H1 (cell line): Measurements from ENCODE around the gene IGFALS. TPM values are rescaled to one million over a fixed set of nuclear protein-coding genes. Genes with fewer than 3 reads are reported as not detected.

Experiments used
- CHD7 ChIP-seq: fragments of 300-600 bp; sonication (generic); IDR thresholded peaks from 2 replicates; pipeline ENCODE4 v1.7.1; 2012; ENCODE audit warnings: low read length, moderate library complexity, mild to moderate bottlenecking, inconsistent platforms; ENCODE audit not compliant: insufficient replicate concordance
- EGR1 ChIP-seq: IDR thresholded peaks from 2 replicates; pipeline ENCODE4 v1.6.1; 2011; ENCODE audit warnings: low read depth, low read length, borderline replicate concordance
- JUN ChIP-seq: IDR thresholded peaks from 2 replicates; pipeline ENCODE4 v1.6.1; 2011; ENCODE audit warnings: low read depth, mild to moderate bottlenecking, improper control_type of control experiment, low read length
- JUND ChIP-seq: IDR thresholded peaks from 2 replicates; pipeline ENCODE4 v1.6.1; 2011; ENCODE audit warnings: mild to moderate bottlenecking, improper control_type of control experiment, low read length
- NANOG ChIP-seq: IDR thresholded peaks from 2 replicates; pipeline ENCODE4 v1.6.1; 2011; ENCODE audit warnings: low read length, low read depth, mild to moderate bottlenecking, inconsistent platforms; ENCODE audit not compliant: insufficient read depth, poor library complexity, severe bottlenecking
- POU5F1 ChIP-seq: IDR thresholded peaks from 2 replicates; pipeline ENCODE4 v1.6.1; 2011; ENCODE audit warnings: low read depth, mild to moderate bottlenecking, low read length, moderate library complexity
- RAD21 ChIP-seq, 2 experiments: IDR thresholded peaks in 1 of 2; conservative IDR thresholded peaks in 1 of 2; 2 replicates each; pipeline ENCODE4 v1.6.1; 2011; ENCODE audit warnings: low read depth in 2 of 2, low read length in 2 of 2, improper control_type of control experiment in 1 of 2, inconsistent platforms in 1 of 2, mild to moderate bottlenecking in 1 of 2, moderate library complexity in 1 of 2
- RFX5 ChIP-seq: IDR thresholded peaks from 2 replicates; pipeline ENCODE4 v1.6.1; 2011; ENCODE audit warnings: low read depth, low read length, improper control_type of control experiment, borderline replicate concordance
- SP1 ChIP-seq: IDR thresholded peaks from 2 replicates; pipeline ENCODE4 v1.6.1; 2011; ENCODE audit warnings: low read depth, low read length
- SP4 ChIP-seq: IDR thresholded peaks from 2 replicates; pipeline ENCODE4 v1.6.1; 2012; ENCODE audit warnings: low read length, inconsistent platforms
- TAF1 ChIP-seq: IDR thresholded peaks from 2 replicates; pipeline ENCODE4 v1.6.1; 2011; ENCODE audit warnings: mild to moderate bottlenecking, low read depth, low read length
- TCF12 ChIP-seq: IDR thresholded peaks from 2 replicates; pipeline ENCODE4 v1.6.1; 2011; ENCODE audit warnings: low read depth, mild to moderate bottlenecking, low read length
- polyA plus RNA-seq, 7 experiments: library from polyadenylated mRNA; depleted of rRNA in 3 of 7; stranded (reverse) in 5 of 7; unstranded in 2 of 7; fragments of >200 nt in 5 of 7; fragments of 200-250 nt in 2 of 7; gene quantifications; 1 replicate in 5 of 7; 2 replicates in 1 of 7; 4 replicates in 1 of 7; pipeline versions ENCODE4 v1.2.1 to v1.2.3, GENCODE V29; 2011 to 2013; ENCODE audit warnings: missing spikeins in 2 of 7, mixed read lengths in 2 of 7
- total RNA-seq: library from RNA; stranded (reverse); fragmentation: NEBNext Ultra II Directional; extraction: Animal tissue kit (Norgen Biotek cat#: 25700); gene quantifications from 2 replicates; pipeline ENCODE4 v1.2.1, GENCODE V29; 2021

The IGFALS gene
- total and polyA plus RNA-seq, 2 of the 8 experiments (the other 6 are each of a cell fraction or from before 2014, with no cell fraction given): not detected

- TF ChIP-seq JUN (no peak), RFX5 (no peak), TAF1 (no peak), CHD7 (no peak), SP1 (no peak), RAD21 (IDR thresholded peaks at IDR 0.05 in 1 of 2, conservative IDR thresholded peaks at IDR 0.05 in 1 of 2; ENCODE audit: low read depth in 2 of 2, low read length in 2 of 2) (peak; percentile 63 to 75), EGR1 (peak; percentile 79), JUND (no peak), POU5F1 (no peak), SP4 (no peak), TCF12 (no peak), NANOG (no peak)
- TF ChIP-seq, all 59 proteins: peak for 10
Measured at GRCh38 chr16:1812732-1813163, 19.2 kb upstream of the IGFALS start (continued).
